Spleen (tissue), 11 donors: ENCODE results near the gene PSIP1. TPM values are rescaled to one million over a fixed set of nuclear protein-coding genes. Genes with fewer than 3 reads are reported as not detected.

ENCODE experiments used
- DNase-seq: peaks from one replicate; pipeline ENCODE4 v3.0.0-alpha.2; 2020
- H3K27ac ChIP-seq, 8 donors: fragments of 200-600 bp; sonication (generic) in 7 of 8; 1 replicate in 4 of 8; 2 replicates in 4 of 8; pipeline versions ENCODE4 v1.5.0 to v1.8.0; 2016 to 2021; ENCODE audit warnings: inconsistent platforms in 4 of 8, mild to moderate bottlenecking in 4 of 8, moderate library complexity in 1 of 8
- H3K27me3 ChIP-seq, 7 donors: fragments of 200-600 bp; sonication (generic) in 6 of 7; replicated peaks in 1 of 7; 1 replicate in 4 of 7; 2 replicates in 3 of 7; pipeline versions ENCODE4 v1.5.0 to v1.8.0; 2016 to 2021; ENCODE audit warnings: inconsistent platforms in 3 of 7, mild to moderate bottlenecking in 1 of 7
- H3K36me3 ChIP-seq, 6 donors: fragments of 200-600 bp; sonication (generic) in 5 of 6; 1 replicate in 4 of 6; 2 replicates in 2 of 6; pipeline versions ENCODE4 v1.5.0 to v1.8.0; 2016 to 2021; ENCODE audit warnings: inconsistent platforms in 2 of 6
- H3K4me1 ChIP-seq, 6 donors: fragments of 200-600 bp; sonication (generic) in 5 of 6; 1 replicate in 3 of 6; 2 replicates in 3 of 6; pipeline versions ENCODE4 v1.5.0 to v1.8.0; 2016 to 2021; ENCODE audit warnings: inconsistent platforms in 3 of 6
- H3K4me3 ChIP-seq, 8 donors: fragments of 200-600 bp; sonication (generic) in 7 of 8; 1 replicate in 4 of 8; 2 replicates in 4 of 8; pipeline versions ENCODE4 v1.5.0 to v1.8.0; 2016 to 2021; ENCODE audit warnings: inconsistent platforms in 4 of 8, mild to moderate bottlenecking in 4 of 8, moderate library complexity in 2 of 8
- H3K9me3 ChIP-seq, 8 donors: fragments of 200-600 bp; sonication (generic) in 7 of 8; 1 replicate in 4 of 8; 2 replicates in 4 of 8; pipeline versions ENCODE4 v1.5.0 to v1.8.0; 2016 to 2021; ENCODE audit warnings: inconsistent platforms in 4 of 8
- POLR2A ChIP-seq, 3 donors: fragments of 450-650 bp; IDR thresholded peaks; one replicate each; pipeline ENCODE4 v1.5.1; 2017; ENCODE audit warnings: antibody characterized with exemption in 3 of 3, mild to moderate bottlenecking in 1 of 3
- POLR2AphosphoS5 ChIP-seq, 3 donors: sonication (generic); formaldehyde crosslinking; IDR thresholded peaks; one replicate each; pipeline ENCODE4 v1.5.1; 2017; ENCODE audit warnings: antibody characterized with exemption in 3 of 3
- WGBS, 5 donors: extraction: QIAGEN DNeasy Blood & Tissue Kit in 3 of 5; methylation state at CpG; one replicate each; pipeline versions ENCODE4 v1.1.5 to v1.1.7; 2013 to 2018; 5-methylcytosine and 5-hydroxymethylcytosine counted together
- intact Hi-C: fragments of 100-400 bp; cut with DNase I; formaldehyde crosslinking; loops from one replicate; pipeline ENCODE4 v1.15.0; 2023; ENCODE audit warnings: low total_unique reads
- polyA plus RNA-seq, 3 donors: library from polyadenylated mRNA; stranded (reverse); fragments of 200-250 nt; gene quantifications; one replicate each; pipeline ENCODE4 v1.2.1, GENCODE V29; 2013
- total RNA-seq, 7 donors: library from RNA; depleted of rRNA in 3 of 7; stranded (reverse); fragments of >200 nt in 3 of 7; fragmentation: NEBNext Ultra II Directional in 4 of 7; extraction: Animal tissue kit (Norgen Biotek cat#: 25700) in 4 of 7; gene quantifications; one replicate each; pipeline versions ENCODE4 v1.1.0 to v1.2.1, GENCODE V29; 2016 to 2021
- TF ChIP-seq, protein P1 (sequence below), 11 experiments: fragments of 200-600 bp in 7 of 11; fragments of 450-650 bp in 4 of 11; sonication (generic) in 4 of 11; IDR thresholded peaks in 8 of 11; conservative IDR thresholded peaks in 3 of 11; 1 replicate in 7 of 11; 2 replicates in 4 of 11; pipeline versions ENCODE4 v1.4.0 to v1.8.0; 2016 to 2021; ENCODE audit warnings: antibody characterized with exemption in 11 of 11, inconsistent platforms in 4 of 11, mild to moderate bottlenecking in 1 of 11
- donor health status: healthy with polysubstance abuse.
- donor health status: DM: no; HTN: no; CAD: no; lungs with moderate emphysema.
- donor health status: DM: no; HTN: no; CAD: no.
- donor health status: Bipolar disorder and iron deficiency.
- donor health status: healthy.
- donor health status: DM: no; HTN: no; CAD: no.
- donor health status: DM: yes; HTN: yes; CAD: no.

PSIP1 gene
- total and polyA plus RNA-seq, 10 donors: 38.1 to 121 (median 57.4) TPM

DNA sequence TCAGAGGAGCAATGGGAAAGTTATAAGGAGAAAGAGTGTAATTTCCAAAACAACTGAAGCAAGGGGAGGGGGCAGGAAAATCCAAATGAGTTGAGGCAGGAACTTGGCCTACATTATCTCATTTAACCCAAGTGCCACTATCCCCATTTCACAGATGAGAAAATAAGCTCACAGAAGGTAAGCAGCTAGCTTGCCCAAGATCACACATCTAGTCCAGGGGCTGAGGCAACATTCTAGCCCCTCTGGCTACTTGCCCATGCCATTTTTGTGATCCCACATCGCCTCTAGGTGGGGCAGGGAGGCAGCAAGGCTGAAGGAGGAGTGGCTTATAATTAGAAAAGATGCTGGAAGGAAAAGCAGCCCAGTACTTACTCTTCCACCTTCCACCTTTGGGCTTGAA, 2.6 kb upstream of the PSIP1 start:
- H3K27me3 ChIP-seq: no peaks in the 10 kb centered on the region
- H3K27ac ChIP-seq: peak overlapping the region in 2 of 8 donors; percentile 28 to 98
- DNase-seq: no peak
- peaks cover 10 to 47% (median 31%) of the 10 kb centered on the region in 6 donors for H3K4me1 ChIP-seq
- intact Hi-C loops: no loop called here
- H3K4me3 ChIP-seq: no peak overlapping the region
- no peak for TF ChIP-seq POLR2A (IDR thresholded peaks at IDR 0.05)
- no peak for TF ChIP-seq POLR2AphosphoS5 (IDR thresholded peaks at IDR 0.05)
- TF ChIP-seq, protein P1, sequence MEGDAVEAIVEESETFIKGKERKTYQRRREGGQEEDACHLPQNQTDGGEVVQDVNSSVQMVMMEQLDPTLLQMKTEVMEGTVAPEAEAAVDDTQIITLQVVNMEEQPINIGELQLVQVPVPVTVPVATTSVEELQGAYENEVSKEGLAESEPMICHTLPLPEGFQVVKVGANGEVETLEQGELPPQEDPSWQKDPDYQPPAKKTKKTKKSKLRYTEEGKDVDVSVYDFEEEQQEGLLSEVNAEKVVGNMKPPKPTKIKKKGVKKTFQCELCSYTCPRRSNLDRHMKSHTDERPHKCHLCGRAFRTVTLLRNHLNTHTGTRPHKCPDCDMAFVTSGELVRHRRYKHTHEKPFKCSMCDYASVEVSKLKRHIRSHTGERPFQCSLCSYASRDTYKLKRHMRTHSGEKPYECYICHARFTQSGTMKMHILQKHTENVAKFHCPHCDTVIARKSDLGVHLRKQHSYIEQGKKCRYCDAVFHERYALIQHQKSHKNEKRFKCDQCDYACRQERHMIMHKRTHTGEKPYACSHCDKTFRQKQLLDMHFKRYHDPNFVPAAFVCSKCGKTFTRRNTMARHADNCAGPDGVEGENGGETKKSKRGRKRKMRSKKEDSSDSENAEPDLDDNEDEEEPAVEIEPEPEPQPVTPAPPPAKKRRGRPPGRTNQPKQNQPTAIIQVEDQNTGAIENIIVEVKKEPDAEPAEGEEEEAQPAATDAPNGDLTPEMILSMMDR (IDR thresholded peaks at IDR 0.05 in 8 of 11, conservative IDR thresholded peaks at IDR 0.05 in 3 of 11): no peak
- 43 to 67% (median 56%) methylated on average over 1 of the region's 1 CpG for WGBS, 5 donors
- H3K36me3 ChIP-seq: peaks cover 0 to 6% (median 0%) of the 10 kb centered on the region in 6 donors
- H3K9me3 ChIP-seq: no peaks in the 10 kb centered on the region

DNA sequence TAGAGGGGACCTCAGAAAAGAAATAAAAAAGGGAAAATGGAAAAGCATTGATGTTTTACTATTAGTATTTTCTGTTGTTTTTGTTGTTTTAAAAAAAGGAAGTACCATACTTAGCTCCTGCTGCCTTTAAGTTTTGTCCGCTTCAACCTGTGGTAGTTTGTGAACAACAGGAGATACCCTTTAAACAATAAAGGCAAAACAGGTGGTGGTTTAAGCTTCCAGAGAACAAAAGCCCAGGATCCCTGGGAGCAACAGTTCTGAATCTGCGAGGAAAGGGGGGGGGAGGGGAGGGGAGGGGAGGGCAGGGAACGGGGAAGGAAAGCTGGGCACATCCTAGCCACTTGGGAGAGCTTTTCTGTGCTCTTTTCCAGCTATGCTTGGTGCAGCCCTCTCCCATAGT, 2.1 kb upstream of the PSIP1 start:
- peak overlapping the region in 4 of 8 donors; percentile 93 to 98 (median 96) for H3K27ac ChIP-seq
- H3K4me1 ChIP-seq: peaks cover 10 to 51% (median 35%) of the 10 kb centered on the region in 6 donors
- WGBS, 5 donors: 45 to 57% (median 56%) methylated on average over 3 of the region's 3 CpGs
- DNase-seq: no peak
- H3K9me3 ChIP-seq: no peaks in the 10 kb centered on the region
- intact Hi-C loops: no loop called here
- H3K27me3 ChIP-seq: no peaks in the 10 kb centered on the region
- TF ChIP-seq, protein P1 (IDR thresholded peaks at IDR 0.05 in 8 of 11, conservative IDR thresholded peaks at IDR 0.05 in 3 of 11): no peak
- TF ChIP-seq POLR2A (IDR thresholded peaks at IDR 0.05): no peak
- TF ChIP-seq POLR2AphosphoS5 (IDR thresholded peaks at IDR 0.05): no peak
- H3K4me3 ChIP-seq: no peak overlapping the region
- peaks cover 0 to 10% (median 0%) of the 10 kb centered on the region in 6 donors for H3K36me3 ChIP-seq

DNA sequence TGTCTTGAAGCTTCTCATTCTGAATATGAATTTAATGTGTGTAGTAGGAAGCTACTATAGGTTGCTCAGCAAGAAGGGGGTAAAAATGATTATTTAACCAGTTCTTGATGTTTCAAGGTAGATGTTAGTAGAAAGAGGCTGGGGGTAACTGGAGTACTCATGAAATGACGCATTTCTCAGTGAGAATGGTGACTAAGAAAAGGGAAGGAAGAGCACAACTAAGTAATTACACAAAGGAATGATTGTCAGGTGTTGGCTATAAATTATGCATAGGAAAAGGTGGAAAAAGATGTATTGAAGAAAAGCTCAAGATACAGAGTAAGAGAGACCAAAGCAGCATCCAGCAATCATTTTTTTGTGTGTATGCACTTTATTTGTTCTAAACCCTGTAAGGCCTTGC, 1.4 kb upstream of the PSIP1 start:
- intact Hi-C loops: no loop called here
- H3K27me3 ChIP-seq: no peaks in the 10 kb centered on the region
- TF ChIP-seq POLR2AphosphoS5 (IDR thresholded peaks at IDR 0.05): no peak
- TF ChIP-seq, protein P1 (IDR thresholded peaks at IDR 0.05 in 8 of 11, conservative IDR thresholded peaks at IDR 0.05 in 3 of 11): no peak
- TF ChIP-seq POLR2A (IDR thresholded peaks at IDR 0.05): no peak
- peaks cover 10 to 58% (median 39%) of the 10 kb centered on the region in 6 donors for H3K4me1 ChIP-seq
- no peak for DNase-seq
- WGBS, 5 donors: 38 to 76% (median 48%) methylated on average over 1 of the region's 1 CpG
- no peak overlapping the region for H3K4me3 ChIP-seq
- peak overlapping the region; percentile 5 to 99 (median 96) for H3K27ac ChIP-seq
- no peaks in the 10 kb centered on the region for H3K9me3 ChIP-seq
- H3K36me3 ChIP-seq: peaks cover 0 to 17% (median 5%) of the 10 kb centered on the region in 6 donors

DNA sequence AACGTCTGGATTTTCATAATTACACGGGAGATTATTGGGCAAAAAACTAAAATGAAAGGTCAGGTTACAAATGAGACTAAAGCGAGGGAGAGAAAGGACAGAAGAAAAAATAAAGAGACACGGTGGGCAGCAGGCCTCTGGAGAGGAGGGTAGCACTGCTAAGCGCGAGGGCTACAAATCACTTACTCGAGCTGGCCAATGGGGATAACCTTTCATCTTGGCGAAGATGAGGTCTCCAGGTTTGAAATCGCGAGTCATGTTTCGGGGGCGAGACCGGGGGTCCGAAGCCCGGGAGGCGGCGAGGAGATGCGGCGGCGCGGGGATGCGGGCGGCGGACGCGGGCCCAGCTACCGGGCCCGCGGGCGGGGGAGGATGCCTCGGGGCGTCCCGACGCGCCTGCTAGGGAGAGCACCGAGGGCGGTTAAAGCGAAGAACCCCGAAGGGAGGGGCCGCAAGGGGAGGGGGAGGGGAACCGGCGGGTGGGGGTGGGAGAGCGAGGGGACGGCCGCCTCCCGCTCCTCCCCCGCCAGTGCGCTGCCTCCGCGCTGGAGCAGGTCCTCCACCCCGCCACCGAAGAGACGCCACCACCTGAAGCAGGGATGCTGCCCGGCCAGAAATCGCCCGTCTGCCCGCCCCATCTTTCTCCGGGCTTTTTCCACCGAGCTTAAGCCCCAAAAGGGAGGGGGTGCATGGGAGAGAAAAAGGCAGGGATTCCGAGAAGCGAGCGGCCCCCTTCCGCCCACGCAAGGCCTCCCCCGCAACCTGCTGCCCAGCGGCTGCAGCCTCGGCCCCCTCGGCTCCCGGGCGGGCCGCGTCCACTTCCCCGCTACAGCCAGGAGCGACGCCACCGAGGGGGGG, 610 bp downstream of the PSIP1 start:
- intact Hi-C loops: loop anchor here (10.0 kb wide), 1 partner anchor 85 kb away; the partner anchor contains the start of gene SNAPC3
- TF ChIP-seq POLR2AphosphoS5 (IDR thresholded peaks at IDR 0.05): no peak
- TF ChIP-seq, protein P1 (IDR thresholded peaks at IDR 0.05 in 8 of 11, conservative IDR thresholded peaks at IDR 0.05 in 3 of 11): no peak
- no peak for TF ChIP-seq POLR2A (IDR thresholded peaks at IDR 0.05)
- Histone ChIP-seq H3K4me3 (peak overlapping the region; percentile 82 to 100 (median 96)), H3K36me3 (peaks cover 3 to 38% (median 17%) of the 10 kb centered on the region in 6 donors), H3K9me3 (no peaks in the 10 kb centered on the region), H3K4me1 (peaks cover 10 to 78% (median 45%) of the 10 kb centered on the region in 6 donors), H3K27ac (peak overlapping the region; percentile 93 to 99 (median 96)), H3K27me3 (no peaks in the 10 kb centered on the region)
- peak; percentile 91 for DNase-seq
- 0 to 1% (median 1%) methylated on average over 41 to 75 of the region's 76 CpGs for WGBS, 5 donors
